CD4-positive, alpha-beta T cell treated with Interleukin-15 for 4 hours (primary cell): Measurements from ENCODE around the gene EPHB2.

Source experiments
- DNase-seq: peaks from one replicate; pipeline ENCODE4 v3.0.0-alpha.2; 2020; ENCODE audit warnings: low spot score

Gene EPHB2

DNA sequence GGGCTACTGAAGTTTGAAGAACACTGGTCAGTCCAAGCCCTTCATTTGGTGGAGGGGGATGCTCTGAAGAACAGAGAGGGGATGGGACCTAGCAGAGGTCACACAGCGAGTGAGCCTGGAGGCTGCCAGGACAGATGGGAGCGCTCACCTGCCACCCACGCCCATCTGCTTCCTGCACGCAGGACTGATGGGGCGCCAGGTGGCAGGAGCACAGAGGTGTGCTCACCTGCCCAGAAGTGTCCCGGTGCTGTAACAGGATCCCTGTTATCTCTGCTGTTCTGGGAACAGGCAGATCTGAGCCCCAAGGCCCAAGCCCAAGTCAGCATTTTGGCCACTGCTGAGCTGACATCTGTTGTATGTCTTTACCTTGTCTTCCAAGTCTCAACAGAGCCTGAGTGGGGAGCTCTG, 40.5 kb downstream of the EPHB2 start:
- no peak for DNase-seq

DNA sequence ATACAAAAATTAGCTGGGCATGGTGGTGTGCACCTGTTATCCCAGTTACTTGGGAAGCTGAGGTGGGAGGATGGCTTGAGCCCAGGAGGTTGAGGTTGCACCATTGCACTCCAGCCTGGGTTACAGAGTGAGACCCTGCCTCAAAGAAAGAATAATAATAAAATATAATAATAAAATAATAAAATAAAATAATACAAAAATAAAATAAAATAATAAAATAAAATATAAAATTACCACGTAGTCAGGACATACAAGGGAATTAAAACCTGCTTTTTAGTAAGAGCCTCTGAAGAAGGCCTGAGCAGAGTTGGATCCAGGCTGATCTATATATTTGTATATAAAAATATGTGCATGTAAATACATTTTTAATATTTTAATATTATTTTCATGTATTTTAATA, 41.7 kb downstream of the EPHB2 start:
- DNase-seq, result no peak

DNA sequence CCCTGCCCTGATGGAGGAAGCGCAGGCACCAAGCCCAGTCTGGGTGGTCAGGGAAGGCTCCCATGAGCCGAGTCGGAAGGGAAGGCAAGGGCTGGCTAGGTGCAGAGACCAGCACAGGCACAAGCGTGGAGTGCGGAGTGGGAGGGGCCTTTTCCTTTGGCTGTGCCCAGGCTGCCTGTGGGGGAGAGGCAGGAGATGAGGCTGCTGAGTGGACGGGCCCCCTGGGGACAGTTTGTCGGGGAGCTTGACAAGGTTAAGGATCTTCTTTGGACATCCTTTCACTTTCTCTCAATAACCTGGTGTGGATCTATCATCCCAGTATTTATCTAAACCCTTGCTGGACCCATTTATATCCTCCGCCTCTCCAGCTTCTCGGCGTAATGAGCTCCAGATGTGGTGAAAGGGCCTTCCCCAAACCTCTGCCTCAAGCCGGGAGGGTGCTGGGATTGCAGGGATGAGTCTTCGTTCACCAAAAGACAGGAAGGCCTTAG, 42.9 kb downstream of the EPHB2 start:
- no peak for DNase-seq

DNA sequence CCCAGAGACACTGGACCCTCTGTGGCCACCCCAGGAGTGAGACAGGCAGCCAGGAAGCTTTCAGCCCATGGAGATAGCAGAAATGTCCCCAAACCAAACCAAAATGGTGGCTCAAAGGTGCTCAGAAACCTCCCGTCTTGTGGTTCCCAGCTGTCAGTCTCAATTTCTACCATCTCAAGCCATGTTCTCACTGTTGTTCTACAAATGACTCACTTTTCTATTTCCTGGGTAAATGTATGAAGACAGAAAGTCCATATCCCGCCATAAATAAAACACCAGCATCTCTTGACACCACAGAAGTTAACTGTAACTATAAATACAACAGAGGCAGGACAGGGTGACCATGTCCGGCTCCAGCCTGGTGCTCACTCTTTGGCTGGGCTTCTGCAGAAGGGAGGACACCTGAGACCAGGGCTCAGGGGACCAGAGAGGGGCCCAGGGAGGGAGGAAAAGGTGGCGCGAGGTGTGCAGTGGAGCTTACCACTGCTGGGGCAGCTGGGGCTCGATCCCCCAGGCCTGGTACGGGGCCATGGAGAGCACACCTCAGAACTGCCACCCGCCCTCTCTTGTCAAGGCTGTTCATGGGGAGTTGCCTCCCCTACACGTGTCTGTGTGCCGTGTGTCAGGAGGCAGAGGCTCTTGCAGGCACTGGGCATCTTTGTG, 43.6 kb downstream of the EPHB2 start:
- DNase-seq, result no peak

DNA sequence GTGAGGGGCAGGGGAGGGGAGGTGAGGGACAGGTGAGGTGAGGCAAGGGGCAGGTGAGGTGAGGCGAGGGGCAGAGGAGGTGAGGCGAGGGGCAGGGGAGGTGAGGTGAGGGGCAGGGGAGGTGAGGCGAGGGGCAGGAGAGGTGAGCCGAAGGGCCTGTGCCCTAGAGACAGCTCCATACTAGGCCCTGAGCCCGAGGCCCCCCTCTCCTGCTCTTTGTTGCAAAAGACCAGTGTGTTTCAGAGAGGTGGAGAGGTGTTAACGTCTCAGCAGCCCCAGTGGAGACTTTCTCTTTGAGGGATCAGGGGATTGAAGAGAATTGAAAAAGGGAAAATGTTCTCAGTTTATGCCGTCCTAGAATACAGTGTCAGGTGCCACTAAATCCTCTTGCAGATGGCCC, 44.2 kb downstream of the EPHB2 start:
- no peak for DNase-seq

DNA sequence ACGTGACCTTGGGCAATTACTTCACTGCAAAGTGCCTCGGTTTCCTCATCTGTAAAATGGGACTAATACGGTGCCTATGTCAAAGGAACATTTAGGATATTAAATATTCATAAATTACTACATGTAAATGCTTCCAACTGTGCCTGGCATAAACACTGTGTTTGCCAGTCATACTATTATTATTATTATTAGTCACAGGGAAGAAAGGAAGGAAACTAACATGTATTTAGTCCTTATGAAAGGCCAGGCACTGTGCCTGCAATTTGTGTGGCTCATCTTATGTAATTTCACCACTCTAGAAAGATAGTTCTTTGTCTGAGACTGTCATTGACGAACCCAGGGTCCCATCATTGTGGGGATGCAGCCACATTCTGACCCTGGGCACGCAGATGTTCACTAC, 45.0 kb downstream of the EPHB2 start:
- DNase-seq, result no peak

DNA sequence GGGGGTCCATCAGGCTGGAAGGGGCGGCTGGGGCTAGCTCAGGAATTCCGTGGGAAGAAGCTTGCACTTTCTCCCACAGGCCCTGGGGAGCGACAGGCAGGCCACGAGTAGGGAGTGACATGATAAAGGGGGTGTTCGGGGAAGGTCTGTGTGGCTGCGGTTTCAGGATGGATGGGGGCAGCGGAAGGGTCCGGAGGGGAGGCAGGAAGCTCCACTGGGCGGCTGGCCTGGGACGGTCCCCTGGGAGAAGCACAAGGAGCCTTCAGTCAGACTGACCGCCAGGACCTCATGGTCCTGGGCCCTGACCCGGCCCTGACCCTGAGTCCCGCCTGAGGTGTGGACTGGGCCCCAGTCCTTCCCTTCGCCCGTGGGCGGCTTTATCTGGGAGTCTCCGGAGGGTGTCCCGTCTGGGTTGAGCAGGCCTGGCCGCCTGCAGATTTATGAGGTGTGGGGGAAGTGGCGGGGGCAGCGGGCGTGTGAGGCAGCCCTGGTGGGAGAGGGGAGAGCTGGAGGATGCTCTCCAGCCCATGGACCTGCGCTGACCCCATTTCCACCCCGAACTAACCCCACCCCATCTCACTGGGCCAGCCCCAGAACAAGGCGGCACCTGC, 45.6 kb downstream of the EPHB2 start:
- no peak for DNase-seq

DNA sequence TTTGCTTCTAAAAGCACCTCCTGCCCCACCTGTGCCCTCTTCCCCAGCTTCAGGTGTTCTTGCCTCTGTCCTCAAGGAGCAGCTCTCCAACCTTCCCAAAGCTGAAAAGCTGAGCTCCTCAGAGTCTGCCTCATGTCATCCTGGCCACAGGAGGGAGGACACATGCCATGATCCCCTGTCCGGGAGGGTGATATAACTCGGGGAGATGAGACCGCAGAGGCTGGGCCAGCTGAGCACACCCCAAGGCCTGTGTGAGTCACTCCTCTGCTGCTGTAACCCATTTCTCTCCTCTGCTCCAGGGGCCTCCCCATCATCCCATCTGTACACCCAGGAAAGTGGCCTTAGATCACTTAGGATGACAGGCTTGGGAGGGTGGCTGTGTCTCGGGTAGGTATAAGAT, 49.8 kb downstream of the EPHB2 start:
- DNase-seq, result no peak

DNA sequence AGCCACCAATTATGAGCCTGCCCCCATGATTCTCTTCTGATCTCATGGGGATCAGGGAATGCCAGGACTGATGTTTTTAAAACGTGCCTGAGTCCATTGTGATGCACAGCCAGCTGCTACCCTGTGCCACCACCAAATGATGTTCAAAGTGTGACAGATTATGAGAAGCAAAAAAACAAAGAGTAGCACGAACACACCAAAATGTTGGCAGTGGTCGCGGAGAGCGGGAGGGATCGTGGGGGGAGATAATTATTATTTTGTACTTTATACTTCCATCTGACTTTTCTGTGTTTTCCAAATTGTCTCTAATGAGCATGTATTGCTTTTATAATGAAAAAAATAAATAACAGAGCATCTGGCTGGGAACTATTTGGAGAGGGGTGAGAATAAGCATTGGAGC, 50.5 kb downstream of the EPHB2 start:
- DNase-seq, result no peak

DNA sequence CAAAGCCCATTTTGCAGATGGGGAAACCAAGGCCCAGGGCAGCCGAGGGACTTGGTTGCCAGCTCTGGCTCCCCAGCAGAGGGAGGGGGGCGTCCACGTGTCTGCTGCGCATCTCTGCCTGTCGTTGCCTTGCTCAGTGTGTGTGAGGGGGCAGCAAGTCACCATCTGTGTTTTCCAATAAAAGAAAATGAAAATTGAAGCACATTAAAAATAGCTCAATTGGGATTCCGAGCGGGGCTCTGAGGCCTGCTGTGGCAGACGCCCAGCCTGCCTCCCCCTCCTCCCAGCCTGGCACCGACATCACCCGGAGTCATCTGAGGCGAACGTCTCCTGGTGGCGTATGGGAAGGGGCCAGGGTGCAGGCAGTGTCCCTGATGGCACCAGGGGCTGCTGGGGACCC, 51.2 kb downstream of the EPHB2 start:
- DNase-seq, result no peak

DNA sequence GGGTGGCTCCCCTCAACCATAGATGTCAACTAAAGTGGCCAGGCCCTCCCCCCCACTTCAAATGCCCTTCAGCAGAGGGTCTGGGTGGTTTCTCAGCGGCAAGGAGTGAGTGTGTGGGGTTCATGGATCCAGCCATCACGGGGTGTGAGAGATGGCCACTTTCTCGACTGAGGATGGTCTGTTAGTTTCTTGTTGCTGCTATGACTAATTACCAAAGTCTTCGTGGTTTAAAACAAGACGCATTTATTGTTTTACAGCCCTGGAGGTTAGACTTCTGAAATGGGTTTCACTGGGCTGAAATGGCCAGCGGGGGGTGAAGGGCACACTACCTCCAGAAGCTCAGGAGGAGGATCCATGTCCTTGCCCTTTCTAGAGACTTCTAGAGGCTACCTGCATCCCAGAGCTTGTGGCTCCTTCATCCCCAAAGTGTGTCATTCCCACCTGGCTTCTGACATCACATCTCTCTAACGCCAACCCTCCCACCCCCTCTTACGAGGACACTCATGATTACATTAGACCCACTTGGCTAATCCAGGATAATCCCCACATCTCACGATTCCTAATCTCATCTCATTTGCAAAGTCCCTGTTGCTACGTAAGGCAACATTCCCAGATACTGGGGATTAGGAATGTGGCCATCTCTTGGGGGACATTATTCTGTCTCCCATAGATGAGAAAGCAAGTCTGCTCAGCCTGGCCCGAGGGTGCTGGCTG, 53.0 kb downstream of the EPHB2 start:
- no peak for DNase-seq

DNA sequence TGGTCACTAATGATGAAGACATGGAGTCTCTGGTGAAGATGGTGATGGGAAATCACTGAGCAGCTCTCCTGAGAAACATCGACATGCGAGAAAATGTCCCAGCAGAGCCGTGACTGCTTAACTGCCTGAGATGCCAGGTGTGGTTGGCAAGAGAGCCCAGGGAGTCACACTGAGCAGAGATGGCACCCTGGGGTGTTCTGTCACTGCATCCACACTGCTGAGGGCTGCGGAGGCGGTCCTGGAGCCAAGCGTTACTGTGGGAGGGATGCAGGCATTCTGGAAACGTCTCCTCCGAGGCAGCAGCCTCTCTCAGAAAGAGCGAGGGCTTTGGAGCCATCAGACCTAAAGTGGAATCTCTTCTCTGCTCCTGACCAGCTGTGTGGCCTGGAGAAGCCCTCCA, 57.2 kb downstream of the EPHB2 start:
- no peak for DNase-seq

DNA sequence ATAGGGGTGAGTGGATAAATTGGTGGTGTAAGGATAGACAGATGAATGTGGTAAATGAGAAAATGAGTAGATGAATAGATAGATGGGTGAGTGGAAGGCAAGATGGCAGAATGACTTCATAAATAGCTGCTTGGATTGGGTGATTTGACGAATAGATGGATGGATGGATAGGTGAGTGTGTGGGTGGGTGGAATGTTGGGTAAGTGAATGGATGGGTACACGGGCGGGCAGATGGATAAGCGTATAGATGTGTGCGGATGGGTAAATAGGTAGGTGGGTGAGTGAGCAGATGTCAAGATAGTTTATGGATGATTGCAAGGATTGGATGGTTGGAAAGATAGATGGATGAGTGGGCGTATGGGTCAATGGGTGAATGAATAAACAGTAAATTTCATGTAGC, 59.3 kb downstream of the EPHB2 start:
- DNase-seq, result no peak

DNA sequence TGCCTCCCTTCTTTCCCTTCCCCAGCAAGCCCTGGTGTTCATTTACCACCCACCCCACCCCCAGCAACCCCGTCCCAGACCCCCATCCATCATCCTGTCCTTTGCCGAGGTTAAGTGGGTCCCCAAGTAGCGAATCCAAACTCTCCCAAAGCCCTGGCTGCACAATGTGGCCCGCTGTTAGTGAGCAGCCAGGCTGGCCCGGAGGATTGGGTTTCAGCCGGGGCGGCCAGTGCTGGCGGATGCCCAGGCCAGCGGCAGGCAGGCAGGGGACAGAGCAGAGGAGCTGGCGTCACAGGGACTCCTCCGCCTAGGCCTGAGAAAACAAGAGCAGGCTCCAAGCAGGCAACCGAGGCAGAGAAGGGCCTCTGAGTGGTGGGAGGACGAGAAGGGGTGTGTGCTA, 61.4 kb downstream of the EPHB2 start:
- no peak for DNase-seq

DNA sequence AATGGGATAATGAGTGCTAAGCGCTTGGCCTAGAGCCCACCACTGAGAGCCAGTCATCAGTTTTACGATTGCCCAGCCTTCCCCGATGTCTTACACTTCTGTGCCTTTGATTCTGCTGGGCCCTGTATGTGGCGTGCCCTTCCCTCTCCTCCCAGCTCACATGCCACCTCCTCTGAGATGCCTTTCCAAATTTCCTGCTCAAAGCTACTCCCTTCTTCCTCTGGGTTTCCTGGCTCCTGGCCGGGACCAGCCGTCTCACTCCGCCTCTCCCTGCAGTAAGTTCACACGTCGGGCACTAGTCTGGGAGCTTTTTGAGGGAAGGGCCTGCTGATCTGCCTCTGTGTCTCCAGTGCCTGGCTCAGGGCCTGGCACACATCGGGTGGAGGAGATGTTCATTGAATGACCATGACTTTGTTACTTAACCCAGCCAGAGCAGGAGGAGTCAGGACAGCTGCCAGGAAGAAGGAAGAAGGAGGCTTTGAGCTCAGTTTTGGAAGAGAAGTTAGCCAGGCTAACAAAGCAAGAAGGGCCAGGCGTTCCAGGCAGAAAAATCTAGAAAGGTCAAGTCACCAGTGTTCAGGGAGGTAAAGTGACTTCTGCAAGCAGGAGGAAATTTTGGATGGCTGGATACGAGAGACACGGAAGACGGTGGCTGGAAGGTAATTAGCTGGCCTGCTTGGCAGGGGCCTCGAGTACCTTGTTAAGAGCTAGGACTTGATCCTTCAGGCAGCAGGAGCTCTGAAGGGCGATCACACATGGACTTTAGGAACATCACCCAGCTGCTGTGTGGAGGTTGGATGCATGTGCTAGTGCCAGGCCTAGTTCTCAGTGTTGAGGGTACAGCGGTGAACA, 63.6 kb downstream of the EPHB2 start:
- DNase-seq, result no peak

DNA sequence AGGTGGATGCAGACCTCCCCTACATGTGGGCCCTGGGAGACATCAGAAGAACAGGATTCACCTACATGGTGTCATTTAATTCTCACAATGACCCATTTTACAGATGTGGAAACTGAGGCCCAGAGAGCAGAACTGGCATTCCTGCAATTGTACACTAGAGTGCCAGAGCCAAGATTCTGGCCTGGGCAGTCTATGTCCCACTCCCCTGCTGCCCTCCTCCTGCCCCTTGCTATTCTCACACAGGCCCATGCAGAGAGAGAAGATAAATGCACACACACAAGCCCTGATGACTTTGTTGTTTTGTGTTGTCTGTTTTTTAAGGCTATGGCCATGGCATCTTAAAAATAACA, 64.2 kb downstream of the EPHB2 start:
- no peak for DNase-seq

DNA sequence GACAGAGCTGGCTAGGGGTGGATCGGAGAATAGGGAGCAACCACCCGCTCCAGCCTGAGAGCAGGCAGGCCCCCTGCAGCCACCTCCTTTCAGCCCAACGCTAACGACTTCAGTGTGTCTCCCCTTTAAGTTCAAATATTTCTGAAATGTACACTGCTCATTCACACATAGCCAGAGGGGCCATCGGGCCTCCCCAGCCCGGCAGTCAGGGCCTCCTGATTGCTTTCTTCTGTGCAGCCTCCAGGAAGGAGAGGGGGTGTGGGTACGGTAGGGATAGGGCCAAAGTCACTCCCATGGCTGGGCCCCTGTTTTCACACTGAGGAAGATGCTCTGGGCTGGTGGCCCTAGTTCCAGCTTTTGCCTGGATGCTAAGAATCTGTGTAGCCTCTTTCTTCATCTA, 64.8 kb downstream of the EPHB2 start:
- DNase-seq, result no peak

DNA sequence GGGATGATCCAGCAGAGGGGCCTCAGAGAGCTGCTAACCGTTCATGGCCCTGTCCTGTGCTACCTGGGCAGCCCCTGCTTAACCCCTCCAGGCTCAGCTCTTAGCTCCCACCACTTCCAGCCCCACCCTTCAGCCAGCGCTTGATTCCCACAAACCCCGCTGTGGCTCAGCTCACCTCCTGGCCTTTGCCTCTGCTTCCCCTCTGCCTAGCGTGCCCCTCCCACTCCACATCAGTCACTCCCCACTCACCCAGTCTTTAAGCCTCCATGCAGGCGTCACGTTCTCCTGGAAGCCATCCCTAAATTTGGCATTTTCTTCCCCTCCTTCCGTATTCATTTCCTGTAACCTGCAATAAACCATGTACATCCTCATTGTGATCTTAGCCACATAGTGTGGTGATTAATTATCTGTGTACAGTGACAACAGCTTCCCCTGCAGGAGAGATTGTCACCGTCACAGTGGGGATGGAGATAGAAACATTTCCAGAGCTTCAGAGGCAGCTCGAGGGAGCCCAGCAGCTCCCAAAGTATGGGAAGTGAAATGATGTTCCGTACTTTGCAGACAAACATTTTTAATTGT, 65.5 kb downstream of the EPHB2 start:
- DNase-seq, result no peak

DNA sequence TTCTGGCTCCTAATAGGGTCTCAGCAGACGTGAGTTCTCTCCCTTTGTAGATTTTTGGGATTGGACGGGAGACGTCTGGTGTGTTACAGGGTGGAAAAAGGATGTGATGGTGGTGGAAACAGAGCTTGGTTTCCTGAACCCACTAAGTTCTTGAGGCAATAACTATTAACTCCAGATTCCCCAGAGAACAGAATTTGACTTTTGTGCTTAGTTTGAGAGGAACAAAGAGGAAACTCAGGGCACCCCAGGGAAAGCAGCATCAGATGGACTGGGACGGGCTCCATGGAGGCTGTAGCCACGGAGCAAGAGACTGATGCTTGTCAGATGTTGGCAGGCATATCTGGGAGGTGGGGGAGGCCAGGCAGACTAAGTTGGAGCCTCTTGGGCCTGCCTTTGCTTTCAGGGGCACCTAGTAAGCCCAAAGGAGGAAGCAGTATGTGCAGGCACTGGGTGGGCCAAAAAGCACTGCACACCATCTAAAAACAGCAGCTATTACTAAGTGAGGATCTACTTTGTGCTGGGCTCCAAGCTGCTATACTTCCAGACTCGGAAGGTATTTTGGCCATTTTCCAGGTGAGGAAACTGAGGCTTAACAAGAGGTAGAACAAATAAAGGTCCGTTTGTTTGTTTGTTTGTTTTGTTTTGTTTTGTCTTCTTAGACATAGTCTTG, 66.9 kb downstream of the EPHB2 start:
- no peak for DNase-seq

DNA sequence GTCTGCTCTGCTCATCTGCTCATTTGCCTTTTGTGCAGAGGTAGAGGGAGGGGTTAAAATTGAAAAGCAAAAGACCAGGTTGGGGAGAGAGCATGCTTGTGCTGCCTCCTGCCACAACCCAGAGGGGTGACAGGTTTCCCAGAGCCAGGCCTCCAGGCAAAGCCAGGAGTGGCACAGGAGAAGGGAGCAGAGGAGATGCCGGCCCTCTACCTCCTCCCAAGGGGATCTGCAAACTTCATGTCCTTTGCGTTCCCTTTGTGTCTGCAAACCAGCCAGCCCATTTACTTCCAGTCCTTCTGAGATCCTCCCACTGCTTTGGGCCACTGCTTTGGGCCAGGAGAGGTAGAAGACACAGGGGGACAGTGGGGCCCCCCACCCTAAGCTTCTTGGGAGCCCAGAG, 67.8 kb downstream of the EPHB2 start:
- DNase-seq, result no peak

DNA sequence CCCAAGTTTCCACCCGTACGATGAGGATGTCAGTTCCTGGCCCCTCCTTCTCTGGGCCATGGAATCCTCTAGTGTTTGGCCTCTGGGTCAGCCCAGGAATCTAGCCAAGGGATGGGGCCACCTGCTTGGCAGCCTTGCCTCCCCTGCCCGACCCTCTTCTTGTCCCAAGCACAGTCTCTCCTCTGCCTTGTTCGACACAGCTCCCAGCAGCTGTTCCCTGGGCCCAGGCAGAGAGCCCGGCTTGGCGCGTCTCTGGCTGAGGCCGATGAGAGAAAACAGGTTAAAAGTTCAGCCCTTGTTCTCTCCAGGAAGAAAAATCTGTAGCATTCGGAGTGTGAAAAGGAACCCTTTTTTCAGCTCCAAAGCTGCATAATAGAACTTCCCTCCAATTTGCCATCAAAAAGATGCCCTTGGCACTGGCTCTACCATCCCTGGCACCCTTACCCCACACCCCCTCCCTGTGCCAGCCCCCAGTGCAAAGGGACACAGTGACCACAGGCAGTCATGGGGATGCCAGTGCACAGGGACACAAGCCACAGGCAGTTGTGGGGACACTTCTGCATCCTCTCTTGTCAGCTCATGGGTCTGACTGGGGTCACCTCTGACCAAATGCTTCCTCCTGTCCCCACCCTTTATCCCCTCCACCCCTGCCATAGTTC, 68.4 kb downstream of the EPHB2 start:
- DNase-seq, result no peak
